Activated T-cell treated with anti-CD3 and anti-CD28 coated beads for 48 hours (primary cell): ENCODE results near the gene CAMK2G.
"Not testable (repeated sequence)": the region's sequence is repeated elsewhere in the genome, so short reads cannot be mapped to it uniquely, and the experiment has no call there.

ENCODE experiments used
- DNase-seq: peaks from one replicate; pipeline ENCODE4 v3.0.0-alpha.2; 2020; ENCODE audit warnings: low read depth

Gene CAMK2G

GRCh38 chr10:73790886-73791625 is 83.3 kb downstream of the CAMK2G start:
- DNase-seq, result no peak

- no peak for DNase-seq
These were observed 84.7 kb downstream of the CAMK2G start for GRCh38 chr10:73789659-73790055.

DNA sequence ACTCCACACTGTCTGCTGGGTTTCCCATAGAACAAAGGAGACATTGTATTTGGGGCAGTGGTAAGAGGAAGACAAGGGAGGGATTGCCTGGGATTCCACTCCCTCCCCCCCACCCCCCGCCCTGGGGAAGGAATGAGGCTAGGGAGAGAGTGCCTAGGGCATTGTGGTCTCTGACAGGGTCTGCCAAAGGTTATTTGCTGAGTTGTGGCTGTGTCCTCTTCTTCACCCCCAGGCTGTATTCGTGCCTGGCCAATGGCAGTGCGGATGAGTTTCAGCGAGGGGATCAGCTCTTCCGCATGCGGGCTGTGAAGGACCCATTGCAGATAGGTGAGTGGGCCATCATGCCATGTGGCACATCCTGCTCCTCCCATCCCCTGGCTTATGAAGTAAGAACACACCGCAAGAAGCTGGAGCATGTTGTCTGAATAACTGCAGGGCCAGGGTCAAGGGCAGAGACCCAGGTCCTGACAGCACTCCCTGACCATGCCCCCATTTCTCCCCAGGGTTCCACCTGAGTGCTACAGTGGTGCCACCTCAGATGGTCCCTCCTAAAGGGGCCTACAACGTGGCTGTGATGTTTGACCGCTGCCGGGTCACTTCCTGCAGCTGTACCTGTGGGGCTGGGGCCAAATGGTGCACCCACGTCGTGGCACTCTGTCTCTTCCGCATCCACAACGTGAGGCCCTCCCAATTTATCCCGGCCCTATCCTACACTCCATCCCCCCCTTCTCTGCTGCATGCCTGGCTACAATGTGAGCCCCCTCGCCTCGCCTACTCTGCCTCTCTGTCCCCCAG is 85.3 kb downstream of the CAMK2G start:
- DNase-seq, result no peak

GRCh38 chr10:73787031-73787800 is 87.1 kb downstream of the CAMK2G start:
- not testable (repeated sequence) for DNase-seq

DNA sequence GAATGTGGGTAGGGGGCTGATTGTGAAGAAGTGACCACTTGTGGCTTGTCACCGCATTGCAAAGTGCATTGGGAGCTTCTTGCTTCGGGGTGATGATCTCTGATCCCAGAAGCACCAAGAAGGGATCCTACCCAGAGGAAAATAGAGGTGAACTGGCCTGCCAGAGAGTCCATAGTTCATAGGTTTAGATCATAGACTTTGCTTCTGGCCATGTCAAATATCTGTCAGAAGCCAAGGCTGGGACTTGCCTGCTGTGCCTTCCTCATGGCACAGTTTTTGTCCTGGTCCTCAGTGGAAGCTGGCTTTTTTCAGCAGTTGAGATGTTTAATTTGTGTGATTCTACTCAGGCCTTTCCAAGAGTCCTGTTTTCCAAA is 87.9 kb downstream of the CAMK2G start:
- DNase-seq, result no peak

- DNase-seq, result peak; percentile 30
These were observed 88.4 kb downstream of the CAMK2G start for GRCh38 chr10:73785721-73786511.

DNA sequence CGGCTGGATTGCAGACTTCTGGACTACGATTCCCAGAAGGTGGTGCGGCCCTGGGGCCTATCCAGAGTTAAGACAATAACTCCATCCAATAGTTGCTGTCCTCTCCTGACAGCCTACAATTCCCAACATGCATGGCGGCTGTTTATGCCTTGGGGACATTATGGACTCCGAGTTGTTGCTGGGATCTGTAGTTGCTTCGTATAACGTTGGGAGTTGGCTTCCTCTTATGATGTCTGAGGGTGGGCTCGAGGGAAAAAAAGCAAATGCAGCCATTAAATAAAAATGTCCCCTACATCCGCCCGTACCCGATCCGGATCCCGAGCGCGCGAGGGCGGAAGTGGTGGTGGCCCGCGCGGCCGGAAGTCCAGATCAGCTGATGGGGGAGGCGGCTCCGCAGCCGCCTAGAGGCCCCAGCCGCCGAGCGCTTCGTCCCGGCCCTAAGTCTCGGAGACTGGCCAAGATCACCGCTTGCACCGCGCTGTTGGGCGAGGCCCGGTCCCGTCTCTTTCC is 89.1 kb downstream of the CAMK2G start, which contains the start of gene ZSWIM8:
ZSWIM8 (plus strand) TSS at position 396 of the 510 bp plus-strand sequence. CDS start 273 bp downstream, outside the sequence.
- DNase-seq, result peak; percentile 80

DNA sequence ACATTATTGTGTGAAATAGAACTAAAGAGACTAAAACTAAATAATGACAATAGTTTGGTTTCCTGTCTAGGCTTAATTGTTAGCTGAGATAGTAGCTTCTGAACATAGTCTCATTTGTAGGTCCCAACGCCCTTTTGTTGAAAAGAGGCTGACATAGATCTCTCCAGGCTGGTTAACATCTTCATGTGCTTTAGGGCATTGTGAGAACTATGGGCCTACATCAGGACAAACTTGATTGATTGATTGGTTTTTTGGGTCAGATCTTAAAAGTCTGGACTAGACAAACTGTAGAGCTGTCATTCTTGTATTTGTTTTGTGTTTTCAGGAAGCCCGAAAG is 91.6 kb downstream of the CAMK2G start:
- DNase-seq, result no peak

- peak; percentile 89 for DNase-seq
These were observed 92.2 kb downstream of the CAMK2G start, which contains the start of gene CHCHD1 for GRCh38 chr10:73781879-73782748. Gene CHCHD1, plus strand, starts transcription at chr10:73782048. Its CDS starts 28 bp downstream, at chr10:73782076.

- DNase-seq, result no peak
These were observed 92.8 kb downstream of the CAMK2G start for GRCh38 chr10:73781548-73781878.

DNA sequence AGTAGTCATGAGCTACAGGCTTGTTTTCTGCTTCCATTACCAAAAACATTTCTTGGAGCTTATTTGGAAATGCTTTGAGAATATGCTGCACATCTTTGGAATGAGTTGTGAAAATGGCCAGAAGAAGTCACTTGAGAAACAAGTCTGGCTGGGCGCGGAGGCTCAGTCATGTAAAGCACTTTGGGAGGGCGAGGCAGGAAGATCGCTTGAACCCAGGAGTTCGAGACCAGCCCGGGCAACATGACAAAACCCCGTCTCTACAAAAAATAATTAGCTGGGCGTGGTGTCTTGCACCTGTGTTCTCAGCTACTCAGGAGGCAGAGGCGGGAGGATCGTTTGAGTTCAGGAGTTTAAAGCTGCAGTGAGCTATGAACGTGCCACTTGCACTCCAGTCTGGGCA is 93.4 kb downstream of the CAMK2G start:
- no peak for DNase-seq

DNA sequence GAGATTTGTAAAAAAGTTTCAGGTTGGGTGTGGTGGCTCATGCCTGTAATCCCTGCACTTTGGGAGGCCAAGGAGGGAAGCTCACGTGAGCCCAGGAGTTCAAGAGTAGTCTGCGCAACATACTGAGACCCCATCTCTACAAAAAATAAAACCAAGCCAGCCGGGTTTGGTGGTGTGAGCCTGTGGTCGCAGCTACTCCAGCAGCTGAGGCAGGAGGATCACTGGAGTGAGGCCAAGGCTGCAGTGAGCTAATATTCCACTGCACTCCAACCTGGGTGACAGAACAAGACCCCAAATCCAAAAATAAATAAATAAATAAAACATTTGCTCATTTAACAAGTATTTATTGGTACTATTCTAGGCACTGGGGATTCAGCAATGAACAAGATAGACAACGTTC is 94.1 kb downstream of the CAMK2G start:
- DNase-seq, result no peak

DNA sequence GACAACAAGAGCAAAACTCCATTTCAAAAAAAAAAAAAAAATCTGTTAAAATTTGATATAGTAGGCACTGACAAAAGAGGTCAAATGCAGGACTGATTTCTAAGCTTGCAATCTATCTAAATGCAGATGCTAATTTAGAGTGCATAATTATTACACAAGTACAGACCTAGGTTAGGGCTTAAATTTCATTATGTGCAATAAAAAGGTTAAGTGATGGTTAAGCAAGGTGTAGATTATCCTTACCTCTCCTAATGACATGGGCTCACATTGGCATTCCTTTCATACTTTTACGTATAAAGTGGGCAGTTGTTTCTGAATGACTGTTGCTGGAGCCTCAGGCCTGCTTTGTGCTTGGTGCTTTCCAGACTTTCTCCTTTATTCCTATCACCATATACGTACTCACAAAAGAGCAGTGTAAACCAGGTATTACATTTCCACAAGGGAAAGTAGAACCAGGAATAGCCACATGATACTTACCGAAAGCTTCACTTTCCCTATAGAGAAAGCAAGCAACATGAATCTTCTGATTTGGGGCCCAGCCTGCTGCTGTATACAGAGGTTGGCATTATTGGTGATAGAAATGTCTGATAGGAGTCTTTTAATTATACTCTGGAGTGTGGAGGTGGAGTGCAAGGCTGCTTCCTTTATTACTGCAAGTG is 94.7 kb downstream of the CAMK2G start:
- DNase-seq, result no peak

DNA sequence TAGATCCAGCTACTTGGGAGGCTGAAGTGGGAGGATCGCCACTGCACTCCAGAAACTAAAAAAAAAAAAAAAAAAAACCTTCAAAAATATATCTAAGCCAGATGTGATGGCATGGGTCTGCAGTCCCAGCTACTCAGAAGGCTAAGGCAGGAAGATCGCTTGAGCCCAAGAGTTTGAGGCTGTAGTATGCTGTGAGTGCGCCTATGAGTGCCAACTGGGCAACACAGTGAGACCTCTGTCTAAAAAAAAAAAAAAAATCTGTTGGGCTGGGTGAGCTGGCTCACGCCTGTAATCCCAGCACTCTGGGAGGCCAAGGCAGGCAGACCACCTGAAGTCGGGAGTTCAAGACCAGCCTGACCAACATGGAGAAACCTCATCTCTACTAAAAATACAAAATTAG is 95.3 kb downstream of the CAMK2G start:
- no peak for DNase-seq

- DNase-seq, result no peak
These were observed 99.7 kb downstream of the CAMK2G start for GRCh38 chr10:73774637-73775036.

GRCh38 chr10:73773152-73773879 is 101.0 kb downstream of the CAMK2G start:
- DNase-seq, result no peak

GRCh38 chr10:73772281-73773151 is 101.8 kb downstream of the CAMK2G start:
- DNase-seq, result peak; percentile 80

GRCh38 chr10:73771722-73772280 is 102.6 kb downstream of the CAMK2G start:
- DNase-seq, result peak; percentile 74
